ENCODE measurements around the gene CHRM5.
"Not testable (repeated sequence)": the region's sequence is repeated elsewhere in the genome, so short reads cannot be mapped to it uniquely, and the experiment has no call there.

The CHRM5 gene

GRCh38 chr15:34050385-34050784 lies 82.1 kb downstream of the CHRM5 start:
- H2BK15ac ChIP-seq (ENCODE audit: low read length); H3K4me1 ChIP-seq (ENCODE audit: control insufficient read depth in 2 of 2, insufficient read depth in 1 of 2, low read depth in 1 of 2, low read length in 2 of 2); H2AFZ ChIP-seq (ENCODE audit: low read length); H2AK5ac ChIP-seq (ENCODE audit: low read depth, low read length); H3K18ac ChIP-seq (ENCODE audit: low read length); H3K9ac ChIP-seq (ENCODE audit: low read depth, low read length, poor library complexity); H3K4me3 ChIP-seq (ENCODE audit: low read length in 2 of 2); H3K23ac ChIP-seq (ENCODE audit: low read depth, low read length, poor library complexity); H3K9me3 ChIP-seq (replicated peaks in 1 of 2; ENCODE audit: control insufficient read depth in 2 of 2, insufficient read depth in 1 of 2, low read depth in 1 of 2, low read length in 2 of 2); H4K8ac ChIP-seq (ENCODE audit: low read depth, low read length); H3K4me2 ChIP-seq (ENCODE audit: insufficient read depth, low read length, poor library complexity, severe bottlenecking); H3K36me3 ChIP-seq (replicated peaks in 1 of 2; ENCODE audit: control insufficient read depth in 2 of 2, insufficient read depth in 2 of 2, low read length in 2 of 2); H3K79me1 ChIP-seq (ENCODE audit: low read depth, low read length); H3K27ac ChIP-seq (replicated peaks; ENCODE audit: low read length); H2BK5ac ChIP-seq (ENCODE audit: low read length); H2BK12ac ChIP-seq (ENCODE audit: low read length); H3K14ac ChIP-seq (ENCODE audit: low read length); H2BK120ac ChIP-seq (ENCODE audit: low read depth, low read length); H3K4ac ChIP-seq (ENCODE audit: low read length); H3K27me3 ChIP-seq (ENCODE audit: control insufficient read depth in 3 of 3, insufficient read depth in 3 of 3, low read depth in 1 of 3, low read length in 3 of 3); H4K91ac ChIP-seq (ENCODE audit: low read depth, low read length, poor library complexity); DNase-seq (ENCODE audit: low spot score): not testable (repeated sequence)
- no CpG with 5 or more reads among the region's 1 CpG for WGBS, 2 donors (ENCODE audit: extremely low coverage in 2 of 2, insufficient read length in 2 of 2, insufficient replicate concordance in 1 of 2)

GRCh38 chr15:34054081-34054707 lies 85.9 kb downstream of the CHRM5 start:
- Histone ChIP-seq H2BK12ac (ENCODE audit: low read length) (no peak overlapping the region), H2AK5ac (ENCODE audit: low read depth, low read length) (no peak overlapping the region), H4K91ac (ENCODE audit: low read depth, low read length, poor library complexity) (no peak overlapping the region), H3K9me3 (replicated peaks in 1 of 2; ENCODE audit: control insufficient read depth in 2 of 2, insufficient read depth in 1 of 2, low read depth in 1 of 2, low read length in 2 of 2) (no peaks in the 10 kb centered on the region), H3K4me1 (ENCODE audit: control insufficient read depth in 2 of 2, insufficient read depth in 1 of 2, low read depth in 1 of 2, low read length in 2 of 2) (no peaks in the 10 kb centered on the region), H3K36me3 (replicated peaks in 1 of 2; ENCODE audit: control insufficient read depth in 2 of 2, insufficient read depth in 2 of 2, low read length in 2 of 2) (no peaks in the 10 kb centered on the region), H3K79me1 (ENCODE audit: low read depth, low read length) (no peaks in the 10 kb centered on the region), H4K8ac (ENCODE audit: low read depth, low read length) (no peak overlapping the region), H3K18ac (ENCODE audit: low read length) (no peak overlapping the region), H3K27me3 (ENCODE audit: control insufficient read depth in 3 of 3, insufficient read depth in 3 of 3, low read depth in 1 of 3, low read length in 3 of 3) (no peaks in the 10 kb centered on the region), H3K4me2 (ENCODE audit: insufficient read depth, low read length, poor library complexity, severe bottlenecking) (no peak overlapping the region), H2BK5ac (ENCODE audit: low read length) (no peak overlapping the region), H3K27ac (replicated peaks; ENCODE audit: low read length) (no peak overlapping the region), H2AFZ (ENCODE audit: low read length) (no peak overlapping the region), H2BK120ac (ENCODE audit: low read depth, low read length) (no peak overlapping the region), H3K4me3 (ENCODE audit: low read length in 2 of 2) (no peak overlapping the region), H3K9ac (ENCODE audit: low read depth, low read length, poor library complexity) (no peak overlapping the region), H3K4ac (ENCODE audit: low read length) (no peak overlapping the region), H3K14ac (ENCODE audit: low read length) (no peak overlapping the region), H3K23ac (ENCODE audit: low read depth, low read length, poor library complexity) (no peak overlapping the region), H2BK15ac (ENCODE audit: low read length) (no peak overlapping the region)
- DNase-seq (ENCODE audit: low spot score), result no peak
- WGBS, 2 donors (ENCODE audit: extremely low coverage in 2 of 2, insufficient read length in 2 of 2, insufficient replicate concordance in 1 of 2), result no CpG with 5 or more reads among the region's 3 CpGs

GRCh38 chr15:34055868-34056595 lies 87.7 kb downstream of the CHRM5 start:
- Histone ChIP-seq H3K9ac (ENCODE audit: low read depth, low read length, poor library complexity) (no peak overlapping the region), H3K36me3 (replicated peaks in 1 of 2; ENCODE audit: control insufficient read depth in 2 of 2, insufficient read depth in 2 of 2, low read length in 2 of 2) (no peaks in the 10 kb centered on the region), H2BK5ac (ENCODE audit: low read length) (no peak overlapping the region), H3K4me2 (ENCODE audit: insufficient read depth, low read length, poor library complexity, severe bottlenecking) (no peak overlapping the region), H4K8ac (ENCODE audit: low read depth, low read length) (no peak overlapping the region), H2AFZ (ENCODE audit: low read length) (no peak overlapping the region), H2BK12ac (ENCODE audit: low read length) (no peak overlapping the region), H2BK15ac (ENCODE audit: low read length) (no peak overlapping the region), H3K23ac (ENCODE audit: low read depth, low read length, poor library complexity) (no peak overlapping the region), H3K18ac (ENCODE audit: low read length) (no peak overlapping the region), H3K4me3 (ENCODE audit: low read length in 2 of 2) (no peak overlapping the region), H3K27ac (replicated peaks; ENCODE audit: low read length) (no peak overlapping the region), H3K79me1 (ENCODE audit: low read depth, low read length) (no peaks in the 10 kb centered on the region), H3K4ac (ENCODE audit: low read length) (no peak overlapping the region), H3K9me3 (replicated peaks in 1 of 2; ENCODE audit: control insufficient read depth in 2 of 2, insufficient read depth in 1 of 2, low read depth in 1 of 2, low read length in 2 of 2) (no peaks in the 10 kb centered on the region), H3K4me1 (ENCODE audit: control insufficient read depth in 2 of 2, insufficient read depth in 1 of 2, low read depth in 1 of 2, low read length in 2 of 2) (no peaks in the 10 kb centered on the region), H3K27me3 (ENCODE audit: control insufficient read depth in 3 of 3, insufficient read depth in 3 of 3, low read depth in 1 of 3, low read length in 3 of 3) (peaks cover 0 to 4% (median 0%) of the 10 kb centered on the region in 3 experiments), H3K14ac (ENCODE audit: low read length) (no peak overlapping the region), H4K91ac (ENCODE audit: low read depth, low read length, poor library complexity) (no peak overlapping the region), H2AK5ac (ENCODE audit: low read depth, low read length) (no peak overlapping the region), H2BK120ac (ENCODE audit: low read depth, low read length) (no peak overlapping the region)
- no peak for DNase-seq (ENCODE audit: low spot score)
- no CpG with 5 or more reads among the region's 3 CpGs for WGBS, 2 donors (ENCODE audit: extremely low coverage in 2 of 2, insufficient read length in 2 of 2, insufficient replicate concordance in 1 of 2)

- Histone ChIP-seq H2BK15ac (ENCODE audit: low read length) (no peak overlapping the region), H2AK5ac (ENCODE audit: low read depth, low read length) (no peak overlapping the region), H3K27me3 (ENCODE audit: control insufficient read depth in 3 of 3, insufficient read depth in 3 of 3, low read depth in 1 of 3, low read length in 3 of 3) (peaks cover 0 to 4% (median 0%) of the 10 kb centered on the region in 3 experiments), H3K4ac (ENCODE audit: low read length) (no peak overlapping the region), H3K36me3 (replicated peaks in 1 of 2; ENCODE audit: control insufficient read depth in 2 of 2, insufficient read depth in 2 of 2, low read length in 2 of 2) (no peaks in the 10 kb centered on the region), H3K4me3 (ENCODE audit: low read length in 2 of 2) (no peak overlapping the region), H2BK12ac (ENCODE audit: low read length) (no peak overlapping the region), H2AFZ (ENCODE audit: low read length) (no peak overlapping the region), H4K91ac (ENCODE audit: low read depth, low read length, poor library complexity) (no peak overlapping the region), H4K8ac (ENCODE audit: low read depth, low read length) (no peak overlapping the region), H3K18ac (ENCODE audit: low read length) (no peak overlapping the region), H3K79me1 (ENCODE audit: low read depth, low read length) (no peaks in the 10 kb centered on the region), H2BK120ac (ENCODE audit: low read depth, low read length) (no peak overlapping the region), H3K27ac (replicated peaks; ENCODE audit: low read length) (no peak overlapping the region), H3K23ac (ENCODE audit: low read depth, low read length, poor library complexity) (no peak overlapping the region), H2BK5ac (ENCODE audit: low read length) (no peak overlapping the region), H3K9me3 (replicated peaks in 1 of 2; ENCODE audit: control insufficient read depth in 2 of 2, insufficient read depth in 1 of 2, low read depth in 1 of 2, low read length in 2 of 2) (no peaks in the 10 kb centered on the region), H3K9ac (ENCODE audit: low read depth, low read length, poor library complexity) (no peak overlapping the region), H3K4me1 (ENCODE audit: control insufficient read depth in 2 of 2, insufficient read depth in 1 of 2, low read depth in 1 of 2, low read length in 2 of 2) (no peaks in the 10 kb centered on the region), H3K14ac (ENCODE audit: low read length) (no peak overlapping the region), H3K4me2 (ENCODE audit: insufficient read depth, low read length, poor library complexity, severe bottlenecking) (no peak overlapping the region)
- DNase-seq (ENCODE audit: low spot score), result no peak
- no CpG with 5 or more reads among the region's 5 CpGs for WGBS, 2 donors (ENCODE audit: extremely low coverage in 2 of 2, insufficient read length in 2 of 2, insufficient replicate concordance in 1 of 2)
Observed at GRCh38 chr15:34056911-34057310, 88.6 kb downstream of the CHRM5 start.
